ENCODE results near the gene AP4M1.

AP4M1 gene, protein sequence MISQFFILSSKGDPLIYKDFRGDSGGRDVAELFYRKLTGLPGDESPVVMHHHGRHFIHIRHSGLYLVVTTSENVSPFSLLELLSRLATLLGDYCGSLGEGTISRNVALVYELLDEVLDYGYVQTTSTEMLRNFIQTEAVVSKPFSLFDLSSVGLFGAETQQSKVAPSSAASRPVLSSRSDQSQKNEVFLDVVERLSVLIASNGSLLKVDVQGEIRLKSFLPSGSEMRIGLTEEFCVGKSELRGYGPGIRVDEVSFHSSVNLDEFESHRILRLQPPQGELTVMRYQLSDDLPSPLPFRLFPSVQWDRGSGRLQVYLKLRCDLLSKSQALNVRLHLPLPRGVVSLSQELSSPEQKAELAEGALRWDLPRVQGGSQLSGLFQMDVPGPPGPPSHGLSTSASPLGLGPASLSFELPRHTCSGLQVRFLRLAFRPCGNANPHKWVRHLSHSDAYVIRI

DNA sequence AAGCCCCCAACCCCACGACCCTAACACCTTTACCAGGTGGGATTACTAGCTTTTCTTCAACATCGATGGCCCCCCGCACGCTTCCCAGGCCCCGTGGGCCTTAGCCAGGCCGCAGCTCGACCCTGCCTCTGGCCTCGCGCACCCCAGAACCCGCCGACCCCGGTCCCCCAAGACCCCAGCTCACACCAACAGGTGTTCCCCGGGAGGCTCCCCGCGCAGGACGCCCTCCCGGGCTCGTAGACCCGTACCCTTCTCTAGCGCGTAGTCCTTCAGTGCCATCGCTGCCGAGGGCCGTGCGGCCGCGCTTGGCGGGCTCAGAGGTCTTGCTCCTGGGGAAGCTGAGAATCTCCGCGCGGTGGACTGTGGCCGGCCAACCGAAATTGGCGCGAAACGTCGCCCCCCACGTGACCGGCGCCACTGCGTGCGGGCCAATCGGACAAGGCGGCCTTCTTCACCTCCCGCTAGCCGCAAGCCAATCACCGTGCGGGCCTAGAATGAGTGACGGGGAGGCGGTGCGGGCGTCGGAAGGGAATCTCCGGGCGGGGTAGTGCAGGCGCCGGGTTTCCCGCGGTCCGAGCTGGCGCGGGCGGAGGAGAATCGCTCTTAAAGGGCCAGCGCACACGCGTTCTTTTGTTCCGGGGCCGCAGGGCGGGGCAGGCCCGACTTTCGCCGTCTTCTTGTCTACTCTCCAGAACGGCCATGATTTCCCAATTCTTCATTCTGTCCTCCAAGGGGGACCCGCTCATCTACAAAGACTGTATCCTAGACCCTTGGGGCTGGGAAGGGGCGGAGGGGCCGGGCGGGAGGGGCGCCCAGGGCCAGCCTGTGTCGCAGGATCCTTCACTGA lies at the start of gene AP4M1, which contains the start of gene MCM7:
TSS of gene AP4M1 (plus strand) at position 628 of the 847 bp plus-strand sequence. CDS start at position 700, 72 bp downstream.
TSS of gene MCM7 (minus strand) at position 382 of the 847 bp plus-strand sequence. CDS start at position 279, 103 bp downstream.
- peak; percentile 87 for ATAC-seq
- TF ChIP-seq, protein P1, sequence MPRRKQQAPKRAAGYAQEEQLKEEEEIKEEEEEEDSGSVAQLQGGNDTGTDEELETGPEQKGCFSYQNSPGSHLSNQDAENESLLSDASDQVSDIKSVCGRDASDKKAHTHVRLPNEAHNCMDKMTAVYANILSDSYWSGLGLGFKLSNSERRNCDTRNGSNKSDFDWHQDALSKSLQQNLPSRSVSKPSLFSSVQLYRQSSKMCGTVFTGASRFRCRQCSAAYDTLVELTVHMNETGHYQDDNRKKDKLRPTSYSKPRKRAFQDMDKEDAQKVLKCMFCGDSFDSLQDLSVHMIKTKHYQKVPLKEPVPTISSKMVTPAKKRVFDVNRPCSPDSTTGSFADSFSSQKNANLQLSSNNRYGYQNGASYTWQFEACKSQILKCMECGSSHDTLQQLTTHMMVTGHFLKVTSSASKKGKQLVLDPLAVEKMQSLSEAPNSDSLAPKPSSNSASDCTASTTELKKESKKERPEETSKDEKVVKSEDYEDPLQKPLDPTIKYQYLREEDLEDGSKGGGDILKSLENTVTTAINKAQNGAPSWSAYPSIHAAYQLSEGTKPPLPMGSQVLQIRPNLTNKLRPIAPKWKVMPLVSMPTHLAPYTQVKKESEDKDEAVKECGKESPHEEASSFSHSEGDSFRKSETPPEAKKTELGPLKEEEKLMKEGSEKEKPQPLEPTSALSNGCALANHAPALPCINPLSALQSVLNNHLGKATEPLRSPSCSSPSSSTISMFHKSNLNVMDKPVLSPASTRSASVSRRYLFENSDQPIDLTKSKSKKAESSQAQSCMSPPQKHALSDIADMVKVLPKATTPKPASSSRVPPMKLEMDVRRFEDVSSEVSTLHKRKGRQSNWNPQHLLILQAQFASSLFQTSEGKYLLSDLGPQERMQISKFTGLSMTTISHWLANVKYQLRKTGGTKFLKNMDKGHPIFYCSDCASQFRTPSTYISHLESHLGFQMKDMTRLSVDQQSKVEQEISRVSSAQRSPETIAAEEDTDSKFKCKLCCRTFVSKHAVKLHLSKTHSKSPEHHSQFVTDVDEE (CRISPR knock-in tag; IDR thresholded peaks at IDR 0.05): peak; percentile 97
- TF ChIP-seq ZC3H10 (CRISPR knock-in tag; IDR thresholded peaks at IDR 0.05): no peak

DNA sequence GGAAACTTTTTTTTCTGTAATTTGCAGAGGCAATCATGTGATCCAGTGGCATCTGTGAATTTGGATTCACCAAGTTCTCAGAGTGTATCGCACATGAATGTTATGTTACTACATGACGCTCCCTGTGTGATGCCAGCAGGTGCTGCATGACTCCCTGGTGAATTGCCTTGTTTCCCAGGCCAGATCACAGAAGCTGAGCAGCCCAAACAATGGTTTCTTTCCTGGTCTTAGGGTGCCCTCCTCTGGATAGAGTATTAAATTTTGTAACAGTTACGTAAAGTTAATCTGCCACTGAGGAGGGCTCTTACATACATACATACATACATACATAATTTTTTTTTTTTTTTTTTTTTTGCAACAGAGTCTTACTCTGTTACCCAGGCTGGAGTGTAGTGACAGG lies 48.2 kb upstream of the AP4M1 start:
- no peak for TF ChIP-seq PPARA (CRISPR knock-in tag; IDR thresholded peaks at IDR 0.05; ENCODE audit: borderline replicate concordance)
- TF ChIP-seq ZNF70 (CRISPR knock-in tag; IDR thresholded peaks at IDR 0.05): no peak
- no peak for TF ChIP-seq RARB (CRISPR knock-in tag; IDR thresholded peaks at IDR 0.05)
- no peak for TF ChIP-seq CSDC2 (CRISPR knock-in tag; IDR thresholded peaks at IDR 0.05)
- TF ChIP-seq, protein P1 (CRISPR knock-in tag; IDR thresholded peaks at IDR 0.05): no peak
- no peak for TF ChIP-seq ISL1 (CRISPR knock-in tag; IDR thresholded peaks at IDR 0.05)
- TF ChIP-seq ZFP30 (CRISPR knock-in tag; IDR thresholded peaks at IDR 0.05): no peak
- TF ChIP-seq OSR1 (CRISPR knock-in tag; IDR thresholded peaks at IDR 0.05): no peak
- TF ChIP-seq ESRRG (CRISPR knock-in tag; IDR thresholded peaks at IDR 0.05): no peak
- ATAC-seq: peak; percentile 29

DNA sequence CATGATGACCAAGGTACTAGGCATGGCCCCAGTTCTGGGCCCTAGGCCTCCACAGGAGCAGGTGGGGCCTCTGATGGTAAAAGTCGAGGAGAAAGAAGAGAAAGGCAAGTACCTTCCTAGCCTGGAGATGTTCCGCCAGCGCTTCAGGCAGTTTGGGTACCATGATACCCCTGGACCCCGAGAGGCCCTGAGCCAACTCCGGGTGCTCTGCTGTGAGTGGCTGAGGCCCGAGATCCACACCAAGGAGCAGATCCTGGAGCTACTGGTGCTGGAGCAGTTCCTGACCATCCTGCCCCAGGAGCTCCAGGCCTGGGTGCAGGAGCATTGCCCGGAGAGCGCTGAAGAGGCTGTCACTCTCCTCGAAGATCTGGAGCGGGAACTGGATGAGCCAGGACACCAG lies 44.4 kb upstream of the AP4M1 start:
- ATAC-seq: no peak
- TF ChIP-seq, protein P2, sequence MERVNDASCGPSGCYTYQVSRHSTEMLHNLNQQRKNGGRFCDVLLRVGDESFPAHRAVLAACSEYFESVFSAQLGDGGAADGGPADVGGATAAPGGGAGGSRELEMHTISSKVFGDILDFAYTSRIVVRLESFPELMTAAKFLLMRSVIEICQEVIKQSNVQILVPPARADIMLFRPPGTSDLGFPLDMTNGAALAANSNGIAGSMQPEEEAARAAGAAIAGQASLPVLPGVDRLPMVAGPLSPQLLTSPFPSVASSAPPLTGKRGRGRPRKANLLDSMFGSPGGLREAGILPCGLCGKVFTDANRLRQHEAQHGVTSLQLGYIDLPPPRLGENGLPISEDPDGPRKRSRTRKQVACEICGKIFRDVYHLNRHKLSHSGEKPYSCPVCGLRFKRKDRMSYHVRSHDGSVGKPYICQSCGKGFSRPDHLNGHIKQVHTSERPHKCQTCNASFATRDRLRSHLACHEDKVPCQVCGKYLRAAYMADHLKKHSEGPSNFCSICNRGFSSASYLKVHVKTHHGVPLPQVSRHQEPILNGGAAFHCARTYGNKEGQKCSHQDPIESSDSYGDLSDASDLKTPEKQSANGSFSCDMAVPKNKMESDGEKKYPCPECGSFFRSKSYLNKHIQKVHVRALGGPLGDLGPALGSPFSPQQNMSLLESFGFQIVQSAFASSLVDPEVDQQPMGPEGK (CRISPR knock-in tag; IDR thresholded peaks at IDR 0.05; ENCODE audit: borderline replicate concordance): no peak
- TF ChIP-seq ZFP30 (CRISPR knock-in tag; IDR thresholded peaks at IDR 0.05) (no peak), OSR1 (CRISPR knock-in tag; IDR thresholded peaks at IDR 0.05) (no peak), ZNF8 (CRISPR knock-in tag; IDR thresholded peaks at IDR 0.05) (no peak), ZC3H10 (CRISPR knock-in tag; IDR thresholded peaks at IDR 0.05) (no peak), ZNF565 (CRISPR knock-in tag; conservative IDR thresholded peaks at IDR 0.05; ENCODE audit: low read depth) (no peak), TCF4 (CRISPR knock-in tag; IDR thresholded peaks at IDR 0.05; ENCODE audit: borderline replicate concordance) (no peak), CSDC2 (CRISPR knock-in tag; IDR thresholded peaks at IDR 0.05) (no peak), BACH2 (CRISPR knock-in tag; IDR thresholded peaks at IDR 0.05; ENCODE audit: borderline replicate concordance) (no peak), ESRRG (CRISPR knock-in tag; IDR thresholded peaks at IDR 0.05) (no peak), PPARA (CRISPR knock-in tag; IDR thresholded peaks at IDR 0.05; ENCODE audit: borderline replicate concordance) (no peak), TOX (CRISPR knock-in tag; IDR thresholded peaks at IDR 0.05; ENCODE audit: borderline replicate concordance) (no peak), ZFP3 (CRISPR knock-in tag; IDR thresholded peaks at IDR 0.05) (no peak), RARB (CRISPR knock-in tag; IDR thresholded peaks at IDR 0.05) (no peak)

DNA sequence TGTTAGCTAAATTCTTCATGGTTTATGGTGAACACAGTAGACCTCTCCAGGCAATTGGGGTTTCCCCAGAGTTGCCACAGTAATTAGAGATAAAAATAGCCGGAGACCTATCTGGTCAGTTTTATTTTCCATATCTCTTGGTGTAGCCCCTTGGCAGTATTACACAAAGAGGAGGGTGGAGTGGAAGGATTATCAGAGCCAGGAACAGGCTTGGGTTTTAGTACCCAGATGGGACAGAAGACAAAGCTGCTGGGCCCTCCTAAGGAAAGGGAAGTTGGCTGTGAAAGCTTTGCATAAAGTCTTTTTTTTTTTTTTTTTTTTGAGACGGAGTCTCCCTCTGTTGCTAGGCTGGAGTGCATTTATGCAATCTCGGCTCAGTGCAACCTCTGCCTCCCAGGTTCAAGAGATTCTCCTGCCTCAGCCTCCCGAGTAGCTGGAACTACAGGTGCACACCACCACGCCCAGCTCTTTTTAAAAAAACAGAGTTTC lies 42.1 kb upstream of the AP4M1 start:
- no peak for ATAC-seq
- TF ChIP-seq, protein P2 (CRISPR knock-in tag; IDR thresholded peaks at IDR 0.05; ENCODE audit: borderline replicate concordance): no peak
- no peak for TF ChIP-seq ZFP30 (CRISPR knock-in tag; IDR thresholded peaks at IDR 0.05)
- TF ChIP-seq ZNF8 (CRISPR knock-in tag; IDR thresholded peaks at IDR 0.05): no peak
- no peak for TF ChIP-seq CSDC2 (CRISPR knock-in tag; IDR thresholded peaks at IDR 0.05)
- TF ChIP-seq ZNF70 (CRISPR knock-in tag; IDR thresholded peaks at IDR 0.05): no peak
- no peak for TF ChIP-seq OSR1 (CRISPR knock-in tag; IDR thresholded peaks at IDR 0.05)
- TF ChIP-seq, protein P3, sequence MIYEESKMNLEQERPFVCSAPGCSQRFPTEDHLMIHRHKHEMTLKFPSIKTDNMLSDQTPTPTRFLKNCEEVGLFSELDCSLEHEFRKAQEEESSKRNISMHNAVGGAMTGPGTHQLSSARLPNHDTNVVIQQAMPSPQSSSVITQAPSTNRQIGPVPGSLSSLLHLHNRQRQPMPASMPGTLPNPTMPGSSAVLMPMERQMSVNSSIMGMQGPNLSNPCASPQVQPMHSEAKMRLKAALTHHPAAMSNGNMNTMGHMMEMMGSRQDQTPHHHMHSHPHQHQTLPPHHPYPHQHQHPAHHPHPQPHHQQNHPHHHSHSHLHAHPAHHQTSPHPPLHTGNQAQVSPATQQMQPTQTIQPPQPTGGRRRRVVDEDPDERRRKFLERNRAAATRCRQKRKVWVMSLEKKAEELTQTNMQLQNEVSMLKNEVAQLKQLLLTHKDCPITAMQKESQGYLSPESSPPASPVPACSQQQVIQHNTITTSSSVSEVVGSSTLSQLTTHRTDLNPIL (CRISPR knock-in tag; IDR thresholded peaks at IDR 0.05; ENCODE audit: low read depth): no peak
